Putamen (tissue), 1 donor: Measurements from ENCODE around the gene KIRREL3.

Source experiments
- DNase-seq: peaks from one replicate; pipeline ENCODE4 v3.0.0-alpha.2; 2016; ENCODE audit warnings: low spot score

Gene KIRREL3

DNA sequence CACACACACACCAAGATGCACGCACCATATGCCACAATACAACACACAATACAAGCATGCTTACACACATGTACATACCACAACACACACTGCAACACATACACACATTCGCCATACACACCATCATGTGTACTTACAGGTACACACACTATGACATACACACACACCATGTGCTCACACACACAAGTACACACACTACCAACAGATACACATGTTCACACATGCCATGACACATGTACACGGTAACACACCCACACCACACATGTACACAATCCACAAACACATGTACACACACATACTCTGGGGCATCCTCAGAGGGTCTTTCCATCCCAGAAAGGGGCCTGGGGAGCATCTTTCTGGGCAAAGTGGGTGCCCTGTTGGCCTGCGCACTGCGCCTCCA is 562.8 kb downstream of the KIRREL3 start:
- no peak for DNase-seq

DNA sequence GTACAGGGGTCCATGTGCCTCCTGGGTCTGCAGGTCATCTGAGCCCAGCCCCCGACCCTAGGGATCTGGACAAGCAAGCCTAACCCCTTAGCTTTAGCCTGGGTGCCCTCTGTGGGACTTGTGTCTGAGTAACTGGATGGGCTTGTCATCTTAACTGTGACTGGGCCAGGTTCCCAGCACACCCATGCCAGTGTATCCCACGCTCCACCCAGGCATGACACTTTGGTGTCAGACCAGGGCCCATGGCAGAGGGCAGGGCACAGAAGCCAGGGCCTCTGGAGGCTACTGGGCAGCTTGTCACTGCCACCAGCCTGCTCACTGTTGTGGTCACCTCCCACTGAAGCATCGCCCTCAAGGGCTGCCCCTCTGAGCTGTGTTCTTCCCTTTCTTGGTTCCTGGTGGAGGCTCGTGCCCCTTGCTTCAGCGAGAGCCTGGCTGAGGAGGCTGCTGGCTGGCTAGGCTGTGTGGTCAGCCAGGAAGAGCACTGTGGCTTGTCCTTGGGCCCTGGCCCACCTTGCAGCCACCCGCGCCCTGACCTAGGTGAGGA is 564.3 kb downstream of the KIRREL3 start:
- no peak for DNase-seq

DNA sequence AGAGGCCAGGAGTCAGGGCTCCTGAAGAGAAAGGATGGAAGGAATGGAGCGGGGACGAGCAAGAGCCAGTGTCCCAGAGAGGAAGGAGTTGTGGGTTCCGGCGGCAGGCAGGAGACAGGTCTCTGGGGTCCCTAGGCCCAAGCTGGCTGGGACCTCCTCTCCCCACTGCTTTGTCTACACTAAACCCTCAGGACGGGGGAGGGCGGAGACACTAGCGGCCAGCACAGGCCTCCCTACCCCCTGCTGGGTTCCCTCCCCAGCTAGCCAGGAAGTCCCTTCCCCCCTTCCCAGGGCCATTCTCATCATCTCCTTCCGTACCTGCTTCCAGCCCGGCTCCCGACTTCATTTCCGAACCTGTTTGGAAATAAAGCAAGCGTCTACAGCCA is 565.6 kb downstream of the KIRREL3 start:
- DNase-seq: no peak

DNA sequence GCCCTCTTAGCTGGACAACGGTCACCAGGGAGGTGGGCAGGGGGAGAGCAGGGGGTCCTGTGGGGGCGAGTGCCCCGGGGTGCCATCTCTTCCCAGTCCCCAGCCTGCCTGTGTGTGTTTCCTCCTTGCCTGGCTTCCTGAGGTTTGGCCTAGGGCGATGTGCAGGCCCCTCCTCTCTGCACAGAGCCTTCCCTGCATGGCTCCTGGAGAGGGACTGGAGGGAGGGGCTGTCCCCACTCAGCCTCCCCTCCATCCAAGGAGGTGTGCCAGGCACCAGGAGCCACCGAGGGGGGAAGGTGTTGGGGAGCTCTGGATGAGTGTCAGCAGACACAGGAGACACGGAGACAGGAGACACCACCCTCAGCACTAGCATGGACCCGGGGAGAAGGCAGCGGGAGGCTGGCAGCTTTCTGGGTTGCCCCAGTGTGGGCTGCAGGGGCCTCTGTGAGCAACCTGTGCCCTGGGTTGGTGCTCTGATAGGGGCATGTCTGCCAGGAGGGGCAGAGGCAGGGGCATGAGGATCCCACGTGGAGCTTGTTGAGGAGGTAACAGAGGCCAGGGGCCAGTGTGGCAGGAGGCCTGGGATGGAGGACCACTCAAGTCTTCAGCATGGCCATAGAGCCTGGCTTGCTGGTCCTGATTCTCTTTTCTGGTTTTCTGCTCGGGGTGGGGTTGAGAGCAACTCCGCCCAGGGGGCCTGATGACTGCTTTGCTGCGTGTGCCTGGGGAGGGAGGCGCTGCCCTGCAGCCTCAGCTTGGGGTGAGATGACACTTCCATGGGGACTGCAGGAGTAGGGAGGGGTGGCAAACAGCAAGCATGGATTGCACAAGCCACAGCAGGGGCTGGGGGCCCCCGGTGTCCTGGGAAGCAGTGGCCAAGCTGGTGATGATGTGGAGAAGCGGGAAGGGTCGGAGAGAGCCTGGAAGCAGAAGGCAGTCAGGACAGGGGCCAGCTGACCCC is 566.3 kb downstream of the KIRREL3 start:
- no peak for DNase-seq

DNA sequence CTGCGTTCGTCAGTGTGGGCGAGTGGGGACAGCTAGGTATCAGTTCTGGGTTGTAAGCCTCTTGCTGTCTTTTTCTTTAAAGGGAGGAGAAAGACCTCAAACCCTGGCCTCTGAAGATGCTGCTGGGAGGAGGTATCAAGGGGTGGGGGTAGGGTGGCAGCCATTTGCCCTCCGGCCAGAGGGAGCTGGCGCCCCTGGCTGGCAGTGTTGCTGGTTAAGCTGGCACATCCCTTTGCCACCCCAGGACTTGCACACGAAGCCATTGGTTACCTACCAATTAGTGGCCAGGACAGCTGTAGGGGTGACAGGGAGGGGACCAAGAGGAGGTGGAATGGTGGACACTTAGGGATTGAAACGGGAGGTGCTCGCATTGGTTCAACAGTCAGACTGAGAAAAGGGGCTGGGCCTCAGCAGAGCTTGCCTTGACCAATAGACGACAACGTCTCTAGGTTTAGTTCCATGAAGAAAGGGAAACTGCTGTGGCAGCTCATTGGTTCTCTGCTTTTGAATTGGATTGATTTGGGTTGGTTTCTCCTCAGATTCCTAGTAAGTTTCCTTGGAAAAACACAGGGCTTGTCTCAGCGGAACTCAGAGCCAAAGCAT is 567.2 kb downstream of the KIRREL3 start:
- no peak for DNase-seq

DNA sequence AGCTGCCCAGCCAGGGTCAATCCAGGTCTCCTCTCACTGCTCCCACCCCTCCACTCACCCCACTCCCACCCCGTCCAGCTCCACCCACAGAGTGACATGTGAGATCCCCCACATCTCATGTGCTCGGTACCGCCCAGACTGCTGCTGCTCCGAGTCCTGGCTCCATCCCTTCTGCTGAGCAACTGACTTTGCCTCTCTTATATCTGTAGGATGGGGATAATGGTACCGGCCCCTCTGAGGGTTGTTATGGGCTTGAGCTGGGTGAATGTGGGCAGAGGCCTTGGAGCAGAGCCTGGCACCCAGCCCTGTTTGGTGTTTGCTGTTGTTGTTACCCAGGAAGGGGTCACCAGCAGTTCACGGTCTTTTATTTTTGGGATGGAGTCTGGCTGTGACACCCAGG is 568.0 kb downstream of the KIRREL3 start:
- no peak for DNase-seq

DNA sequence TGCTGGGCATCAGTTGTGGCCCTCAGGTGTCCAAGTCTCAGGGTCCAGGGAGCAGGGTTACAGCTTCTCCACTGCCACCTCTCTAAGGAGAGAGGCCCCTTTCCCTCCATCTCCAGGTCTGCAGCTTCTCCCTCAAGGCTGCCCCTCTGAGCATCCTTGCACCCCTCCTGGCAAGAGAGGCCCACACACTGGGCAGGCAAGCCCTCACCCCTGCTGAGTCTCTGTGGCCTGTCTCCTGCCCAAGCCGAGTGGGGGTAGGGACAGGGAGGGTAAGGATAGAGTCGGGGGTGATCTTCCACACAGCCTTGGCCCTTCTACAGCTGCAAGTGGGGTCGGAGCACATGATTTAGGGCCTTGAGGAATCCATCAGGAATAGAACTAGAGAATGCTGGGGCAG is 568.5 kb downstream of the KIRREL3 start:
- DNase-seq: no peak

DNA sequence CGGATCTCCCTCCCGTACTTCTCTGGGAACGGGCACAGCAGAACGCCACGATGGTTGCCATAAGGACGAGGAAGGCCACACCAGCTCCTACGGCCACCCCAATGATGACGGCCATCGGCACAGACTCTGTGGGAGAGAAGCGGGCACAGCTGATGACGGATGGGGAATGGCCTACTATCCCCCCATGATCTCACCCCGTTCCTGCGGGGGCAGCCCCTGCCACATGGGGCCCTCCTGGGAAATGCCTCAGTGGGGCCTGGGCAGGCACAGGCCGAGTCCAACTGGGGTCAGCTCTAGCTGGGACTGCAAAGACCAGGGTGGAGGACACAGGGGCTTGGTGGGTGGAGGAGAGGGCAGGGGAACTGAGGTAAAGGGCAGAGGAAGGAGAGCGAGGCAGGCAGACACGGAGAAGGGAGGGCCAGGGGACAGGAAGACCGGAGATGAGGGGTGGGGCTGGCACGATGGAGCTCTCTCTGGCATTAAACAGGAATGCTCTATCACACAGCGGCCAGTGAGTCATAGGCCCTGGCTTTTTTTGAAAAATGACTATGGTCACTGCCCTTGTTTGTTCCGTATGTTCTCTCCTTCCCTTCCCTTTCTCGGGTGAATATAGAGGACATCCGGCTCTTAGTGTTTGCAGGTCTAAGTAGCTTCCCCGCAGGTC is 569.0 kb downstream of the KIRREL3 start:
- DNase-seq: no peak

DNA sequence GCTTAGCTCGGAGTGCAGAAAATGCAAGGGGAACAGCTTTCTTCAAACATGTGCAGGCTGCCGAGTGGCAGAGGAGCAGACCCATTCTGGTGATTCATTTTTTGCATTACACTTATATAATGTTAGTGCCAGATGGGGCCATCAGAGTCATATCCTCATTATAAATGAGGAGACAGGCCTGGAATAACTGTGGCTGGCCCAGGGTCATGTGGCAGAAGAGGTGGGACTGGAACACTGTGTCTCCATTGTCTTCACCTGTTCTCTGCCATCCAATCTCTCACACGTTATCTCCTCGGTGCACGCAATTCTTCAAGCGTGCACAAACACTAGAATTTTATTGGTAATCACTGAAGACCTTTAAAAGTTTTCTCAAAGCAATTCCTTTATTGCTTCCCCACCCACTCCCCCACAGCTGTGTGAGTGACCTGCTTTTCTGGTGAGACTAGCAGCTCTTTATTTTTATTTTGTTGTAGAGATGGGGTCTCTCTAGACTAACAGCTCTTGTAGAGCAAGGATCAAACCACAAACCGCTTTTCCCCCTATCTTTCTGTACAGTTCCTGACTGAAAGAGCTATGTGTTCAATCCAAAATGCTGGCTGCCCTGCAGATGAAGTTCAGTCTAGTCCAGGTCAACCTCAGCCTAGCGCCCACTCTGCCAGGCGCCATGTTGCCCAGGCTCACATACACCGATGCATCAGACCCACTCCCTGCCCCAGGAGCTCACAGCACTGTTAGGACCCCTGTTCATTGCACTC is 569.8 kb downstream of the KIRREL3 start:
- no peak for DNase-seq

DNA sequence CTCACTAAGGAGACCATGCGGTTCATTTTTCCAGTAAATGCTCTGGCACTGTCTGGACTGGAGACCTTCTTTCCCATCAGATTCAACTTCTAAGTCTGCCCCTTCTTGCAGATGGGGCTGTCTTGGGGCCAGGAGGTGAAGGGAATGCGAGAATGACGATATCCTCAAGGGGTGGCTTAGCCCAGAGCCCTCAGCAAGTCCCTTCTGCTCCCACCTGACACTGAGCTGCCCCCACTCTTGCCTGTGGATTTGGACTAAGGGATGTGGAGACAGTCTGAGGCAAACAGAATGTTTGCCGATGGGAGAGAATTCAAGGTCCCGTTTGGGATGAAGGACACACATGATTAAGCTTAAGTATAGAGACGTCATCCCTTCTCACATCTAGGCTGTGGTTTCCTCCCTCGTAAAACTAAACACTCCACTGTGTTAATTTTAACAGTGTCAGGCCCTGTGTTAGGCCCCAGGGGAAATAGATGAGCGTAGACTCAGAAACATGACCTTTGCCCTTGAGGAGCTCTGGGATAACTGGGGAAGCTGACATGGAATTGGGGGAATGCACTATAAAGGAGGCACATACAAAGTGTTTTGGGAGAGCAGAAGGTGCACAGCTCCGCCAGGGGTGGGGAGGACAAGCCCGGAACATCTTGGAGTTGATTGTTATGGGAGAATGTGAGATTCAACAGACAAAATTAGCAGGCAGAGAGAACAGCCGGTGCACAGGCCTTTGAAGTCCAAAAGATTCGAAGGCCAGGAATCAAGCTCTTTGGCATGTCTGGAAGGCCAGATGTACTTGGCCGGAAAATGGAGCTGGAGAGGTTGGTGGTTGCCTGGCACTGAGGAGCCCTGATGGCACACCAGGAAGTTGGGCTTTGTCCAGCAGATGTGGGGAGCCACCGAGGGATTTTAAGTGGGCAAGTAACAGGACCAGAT is 573.5 kb downstream of the KIRREL3 start:
- no peak for DNase-seq

DNA sequence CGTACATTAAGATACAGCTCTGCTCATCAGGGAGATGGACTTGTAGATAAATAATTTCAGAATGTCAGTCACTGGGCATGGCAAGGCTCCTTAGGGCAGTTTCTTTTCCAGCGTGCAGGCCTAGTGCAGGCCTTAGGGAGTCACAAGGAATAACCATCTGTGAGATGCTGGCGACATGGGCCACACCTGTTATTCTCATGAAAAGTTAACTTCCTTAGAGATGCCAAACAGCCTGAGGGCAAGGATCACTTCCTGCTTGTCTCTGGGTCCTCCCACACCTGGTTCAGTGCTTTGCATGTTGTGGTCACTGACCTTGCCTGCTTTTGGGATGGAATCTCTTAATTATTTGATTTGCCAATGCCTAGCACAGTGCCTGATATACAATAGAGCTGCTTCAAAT is 574.5 kb downstream of the KIRREL3 start:
- no peak for DNase-seq

DNA sequence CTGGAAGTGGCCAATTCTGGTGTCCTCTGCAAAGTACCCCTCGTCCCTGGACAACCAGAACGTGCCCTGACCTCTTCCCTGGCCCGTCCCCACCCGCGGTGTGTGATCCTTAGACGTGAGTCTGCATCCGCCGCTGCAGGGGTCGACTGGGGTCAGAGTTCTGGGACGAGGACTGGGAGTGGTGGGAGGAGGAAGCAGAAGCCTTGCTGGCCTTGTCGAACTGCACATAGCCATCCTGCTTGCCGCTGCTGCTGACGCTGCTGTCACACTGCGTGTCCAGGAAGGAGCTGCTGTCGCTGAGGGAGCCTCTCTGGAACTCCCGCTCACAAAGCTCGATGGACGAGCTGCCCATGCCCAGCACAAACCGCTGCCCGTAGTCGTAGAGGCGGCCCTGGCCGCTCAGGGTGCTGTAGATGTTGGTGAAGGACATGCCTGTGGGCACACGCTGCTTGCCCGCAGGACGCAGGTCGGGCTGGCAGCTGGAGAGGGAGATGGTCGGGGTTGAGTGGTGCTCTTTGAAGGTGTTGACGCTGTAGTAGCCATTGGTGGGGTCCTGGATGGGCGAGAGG is 576.0 kb downstream of the KIRREL3 start:
- DNase-seq: no peak

DNA sequence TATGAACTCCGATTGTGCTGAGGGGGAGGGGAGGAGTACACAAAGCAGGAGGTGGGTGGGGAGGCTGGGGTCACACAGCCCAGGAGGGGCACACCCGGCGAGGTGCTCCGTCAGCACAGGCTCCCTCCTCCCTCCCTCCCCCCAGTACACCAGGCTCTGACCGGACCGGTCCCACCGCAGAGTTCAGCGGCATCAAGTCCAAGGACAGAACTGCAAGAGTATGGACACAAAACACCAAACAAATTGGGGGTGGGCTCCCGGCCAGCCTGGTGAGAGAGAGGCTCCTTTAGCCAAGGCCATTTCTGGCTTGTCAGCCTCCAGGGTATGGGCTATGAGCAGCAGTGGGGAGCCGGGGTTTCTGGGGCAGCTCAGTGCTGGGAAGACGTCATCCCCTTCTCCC is 576.8 kb downstream of the KIRREL3 start:
- DNase-seq: no peak

DNA sequence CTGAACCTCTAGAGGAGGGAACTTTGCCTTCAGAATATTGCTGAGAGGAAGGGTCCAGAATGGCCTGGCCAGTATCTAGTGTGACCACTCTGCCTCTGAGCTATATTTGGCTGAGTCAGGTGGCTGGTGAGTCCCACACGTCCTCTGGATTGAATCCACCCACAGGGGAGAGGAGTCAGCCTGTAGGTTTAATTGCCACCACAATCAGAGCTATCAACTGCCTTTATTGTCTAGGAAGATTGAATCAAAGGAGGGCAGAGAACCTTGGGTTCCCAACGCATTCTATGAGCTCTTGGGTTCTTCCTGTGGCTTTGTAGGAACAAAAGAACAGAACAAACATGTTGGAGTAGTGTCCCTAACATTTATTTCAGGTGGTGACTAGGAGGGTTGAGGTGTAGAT is 577.4 kb downstream of the KIRREL3 start:
- DNase-seq: no peak

DNA sequence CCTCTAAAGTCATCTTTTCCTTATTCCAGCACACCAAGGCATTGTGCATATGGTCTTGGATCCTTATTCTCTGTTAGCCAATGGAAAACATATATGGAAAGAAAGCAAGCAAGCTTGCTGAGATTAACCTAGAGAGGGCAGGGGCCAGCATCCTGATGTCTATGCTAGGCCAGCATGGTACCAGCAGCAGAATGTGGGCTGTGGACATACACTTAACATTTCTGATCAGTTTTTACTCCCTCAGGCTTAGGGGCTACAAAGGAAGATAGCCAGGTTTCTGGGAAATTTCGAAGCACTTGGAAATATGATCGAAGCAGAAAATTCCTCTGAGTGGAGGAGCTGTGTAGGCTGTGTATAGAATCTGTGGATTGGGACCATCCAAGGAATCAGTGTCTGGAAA is 578.1 kb downstream of the KIRREL3 start:
- DNase-seq: no peak

DNA sequence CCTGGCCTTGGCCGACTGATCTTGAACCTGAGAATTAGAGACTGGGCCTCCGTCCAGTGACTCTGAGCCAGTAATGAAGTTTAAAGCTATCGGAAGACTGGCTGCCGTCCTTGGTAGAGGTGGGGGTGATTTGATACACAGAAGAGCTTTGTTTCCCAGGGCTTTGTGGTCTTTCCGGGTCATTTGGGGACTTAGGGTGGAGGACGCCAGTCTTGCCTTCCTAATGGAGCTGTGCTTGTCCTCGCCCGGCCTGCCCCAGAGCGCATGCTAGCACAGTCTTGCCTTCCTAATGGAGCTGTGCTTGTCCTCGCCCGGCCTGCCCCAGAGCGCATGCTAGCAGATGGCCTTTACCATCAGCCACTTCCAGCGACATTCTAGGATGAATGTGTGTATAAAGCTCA is 579.3 kb downstream of the KIRREL3 start:
- peak; percentile 56 for DNase-seq

DNA sequence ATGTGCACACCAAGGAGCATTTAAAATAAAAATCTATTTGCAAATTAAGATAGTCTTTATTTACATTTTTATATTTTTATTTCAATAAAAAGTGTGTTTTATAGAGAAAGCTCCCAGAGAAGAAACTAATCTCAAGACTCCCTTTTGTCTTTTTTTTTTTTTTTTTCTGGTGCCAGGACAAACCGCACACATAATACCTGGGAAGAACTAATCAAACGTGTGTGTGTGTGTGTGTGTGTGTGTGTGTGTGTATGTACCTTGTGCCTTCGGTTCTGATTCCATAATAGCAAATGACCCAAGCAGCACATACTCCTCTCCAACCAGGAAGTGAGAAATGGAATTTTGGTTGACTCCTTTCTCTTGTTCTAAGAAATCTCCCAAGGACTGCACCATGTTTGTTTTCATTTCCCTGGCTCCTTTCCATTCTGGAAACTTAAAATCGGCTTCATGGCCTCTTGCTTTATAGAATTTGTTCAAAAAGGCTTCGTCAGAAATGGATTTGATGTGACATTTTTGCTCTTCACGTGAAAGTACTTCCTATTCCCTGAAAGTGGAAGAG is 579.8 kb downstream of the KIRREL3 start:
- no peak for DNase-seq

DNA sequence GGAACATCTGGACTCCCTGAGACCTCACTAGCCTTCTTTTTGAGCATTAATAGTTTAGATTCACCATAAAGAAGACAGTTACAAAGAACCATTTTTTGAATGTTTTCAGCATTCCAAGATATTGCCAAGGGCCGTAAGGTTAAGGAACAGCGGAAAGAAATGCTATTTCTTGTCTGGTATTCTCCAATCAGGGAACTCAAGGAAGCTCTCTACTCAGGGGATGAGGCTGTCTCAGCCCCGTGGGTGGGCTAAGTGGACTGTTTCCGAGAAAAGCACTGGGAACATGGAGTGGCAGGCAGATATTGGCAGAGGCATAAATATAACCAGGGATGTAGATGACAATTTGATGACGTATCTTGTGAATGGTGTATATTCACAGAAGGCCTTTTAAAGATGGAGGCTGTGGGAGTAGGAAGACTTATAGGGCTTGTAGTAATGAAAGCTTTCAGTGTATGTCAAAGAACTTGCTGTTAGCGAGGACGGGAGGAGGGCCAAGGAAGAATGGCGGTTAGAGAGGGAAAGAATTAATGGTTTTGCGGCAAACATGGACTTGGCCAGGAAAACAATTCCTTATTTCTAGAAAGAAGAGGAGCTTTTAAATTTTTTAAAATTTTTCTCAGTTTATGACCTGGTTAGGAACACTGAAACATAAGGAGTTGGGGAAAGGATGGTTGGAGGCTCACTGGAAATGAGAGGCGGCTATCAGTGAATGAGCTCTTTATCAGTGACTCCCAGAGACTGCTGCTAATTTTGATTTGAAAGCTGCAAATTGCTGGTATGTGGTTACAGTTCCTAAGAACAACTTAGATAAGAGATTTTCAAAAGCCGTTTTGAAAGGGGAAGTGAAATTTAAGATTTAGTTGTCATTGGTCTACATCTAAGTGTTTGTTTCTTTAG is 580.5 kb downstream of the KIRREL3 start:
- no peak for DNase-seq

DNA sequence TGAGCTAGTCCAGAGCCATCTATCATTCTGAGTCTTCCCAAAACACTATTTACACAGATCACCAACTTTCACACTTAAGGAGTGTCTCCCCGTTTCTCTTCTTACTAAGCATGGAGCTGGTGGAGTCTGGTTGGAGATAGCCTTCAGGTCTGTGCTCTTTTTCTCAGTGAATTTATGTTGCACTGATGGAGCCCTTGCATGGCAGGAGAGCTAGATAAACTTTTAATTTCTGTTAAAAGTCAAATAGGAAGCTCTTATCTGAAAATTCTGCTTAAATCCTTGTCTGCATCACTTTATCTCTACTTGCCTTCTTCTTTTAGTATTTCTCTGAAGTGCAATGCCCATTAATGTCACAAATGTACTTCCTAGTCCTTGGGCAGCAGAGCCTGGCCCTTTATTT is 581.7 kb downstream of the KIRREL3 start:
- no peak for DNase-seq
